Pancreas (tissue), 10 donors: ENCODE data around the gene PCDHGB4. TPM values are rescaled to one million over a fixed set of nuclear protein-coding genes. Genes with fewer than 3 reads are reported as not detected.
A peak's percentile ranks its signal among the peaks of the same experiment; 100 is the strongest.
"Not testable (repeated sequence)": the region's sequence is repeated elsewhere in the genome, so short reads cannot be mapped to it uniquely, and the experiment has no call there.

Experiments
- ATAC-seq, 4 donors: fragments of 200-7000 bp; cut with Tn5 transposase; one replicate each; pipeline versions ENCODE4 v1.8.0 to v1.9.1; 2020; ENCODE audit warnings: mild to moderate bottlenecking in 4 of 4, moderate library complexity in 4 of 4
- DNase-seq, 6 donors: peaks; one replicate each; pipeline ENCODE4 v3.0.0-alpha.2; 2020
- FAIRE-seq: peaks from 2 replicates; lab custom pipeline; 2012; peaks lifted over from hg19 to GRCh38; lab: Jason Lieb, UNC
- H3K27ac ChIP-seq, 4 donors: fragments of 200-600 bp; sonication (generic); 1 replicate in 3 of 4; 2 replicates in 1 of 4; pipeline versions ENCODE4 v1.5.0 to v1.8.0; 2020
- H3K27me3 ChIP-seq, 4 donors: fragments of 200-600 bp; one replicate each; pipeline ENCODE4 v1.8.0; 2021
- H3K36me3 ChIP-seq, 3 donors: fragments of 200-600 bp; sonication (generic) in 1 of 3; one replicate each; pipeline versions ENCODE4 v1.5.0 to v1.8.0; 2020 to 2021
- H3K4me1 ChIP-seq, 3 donors: fragments of 200-600 bp; one replicate each; pipeline ENCODE4 v1.8.0; 2021
- H3K4me3 ChIP-seq, 4 donors: fragments of 200-600 bp; sonication (generic) in 2 of 4; one replicate each; pipeline versions ENCODE4 v1.5.0 to v1.8.0; 2020 to 2021
- H3K9me3 ChIP-seq, 4 donors: fragments of 200-600 bp; one replicate each; pipeline ENCODE4 v1.8.0; 2021
- CTCF ChIP-seq, 4 donors: fragments of 200-600 bp; sonication (generic) in 3 of 4; IDR thresholded peaks; one replicate each; pipeline versions ENCODE4 v1.5.0 to v1.8.0; 2021; ENCODE audit warnings: antibody characterized with exemption in 4 of 4
- WGBS, 2 donors: extraction: QIAGEN DNeasy Blood & Tissue Kit; methylation state at CpG; one replicate each; pipeline ENCODE4 v1.1.7; 2013; 5-methylcytosine and 5-hydroxymethylcytosine counted together
- intact Hi-C, 3 donors: fragments of 100-400 bp; cut with DNase I; formaldehyde crosslinking; loops; one replicate each; pipeline versions ENCODE4 v1.11.1 to v1.14.2; 2022
- polyA plus RNA-seq, 2 donors: library from polyadenylated mRNA; stranded (reverse); fragments of 200-250 nt; gene quantifications; one replicate each; pipeline ENCODE4 v1.2.3, GENCODE V29; 2013
- total RNA-seq, 6 donors: library from RNA; stranded (reverse); fragmentation: NEBNext Ultra II Directional in 4 of 6; extraction: Animal tissue kit (Norgen Biotek cat#: 25700) in 4 of 6; gene quantifications; one replicate each; pipeline versions ENCODE4 v1.2.1 to v1.2.4, GENCODE V29; 2021 to 2023
- donor health status: healthy with polysubstance abuse.
- donor health status: DM: no; HTN: no; CAD: no; lungs with moderate emphysema.
- donor health status: DM: no; HTN: no; CAD: no.
- donor health status: control.
- donor health status: control.
- donor health status: Bipolar disorder and iron deficiency.
- donor health status: DM: yes; HTN: yes; CAD: no.
- donor health status: DM: no; HTN: no; CAD: no.
- donor health status: DM: no; HTN: no; CAD: no.
- donor health status: DM: yes; HTN: yes; CAD: no.

Gene PCDHGB4
- total and polyA plus RNA-seq, 8 donors = 0.56 to 3.1 (median 1.8) TPM

- FAIRE-seq = no peak
- Histone ChIP-seq H3K4me3 (no peak overlapping the region), H3K27me3 (no peaks in the 10 kb centered on the region), H3K36me3 (no peaks in the 10 kb centered on the region), H3K4me1 (no peaks in the 10 kb centered on the region), H3K27ac (no peak overlapping the region), H3K9me3 (peaks cover 0 to 27% (median 2%) of the 10 kb centered on the region in 4 donors)
- intact Hi-C loops = no loop called here
- no peak for ATAC-seq
- no peak for DNase-seq
- no peak for TF ChIP-seq CTCF (IDR thresholded peaks at IDR 0.05)
- WGBS, 2 donors = 45 to 52% methylated on average over 14 of the region's 14 CpGs
These were observed 12.9 kb upstream of the PCDHGB4 start for GRCh38 chr5:141374627-141375026.

- DNase-seq, H3K4me1 ChIP-seq, H3K27ac ChIP-seq, H3K4me3 ChIP-seq, ATAC-seq, H3K27me3 ChIP-seq, H3K36me3 ChIP-seq, FAIRE-seq, intact Hi-C loops: not testable (repeated sequence)
- WGBS, 2 donors = 25 to 41% methylated on average over 24 to 42 of the region's 48 CpGs
- peaks cover 0 to 26% (median 2%) of the 10 kb centered on the region in 4 donors for H3K9me3 ChIP-seq
These were observed 11.9 kb upstream of the PCDHGB4 start for GRCh38 chr5:141375444-141376155.

- H3K27ac ChIP-seq = no peak within 1 kb of the TSS
- H3K4me1 ChIP-seq = no peaks in the 10 kb centered on the region
- peak in 1 of 4 donors; percentile 49 for ATAC-seq
- peak within 1 kb of the TSS in 2 of 4 donors; percentile 8 to 17 for H3K4me3 ChIP-seq
- FAIRE-seq = no peak
- no peaks in the 10 kb centered on the region for H3K27me3 ChIP-seq
- TF ChIP-seq CTCF (IDR thresholded peaks at IDR 0.05) = no peak
- no peaks in the 10 kb centered on the region for H3K36me3 ChIP-seq
- H3K9me3 ChIP-seq = peaks cover 0 to 20% (median 0%) of the 10 kb centered on the region in 4 donors
- DNase-seq = no peak
- 11 to 14% methylated on average over 37 of the region's 37 CpGs for WGBS, 2 donors
- intact Hi-C loops = loop anchor here in 1 of 3 donors (10.0 kb wide), 1 partner anchor 228 kb away; the partner anchor contains the start of gene PCDHB6
These were observed 4.8 kb upstream of the PCDHGB4 start, which contains the start of gene PCDHGA7 for GRCh38 chr5:141382469-141383294. TSS of gene PCDHGA7 (plus strand) at chr5:141382742. CDS start at chr5:141382900, 158 bp downstream.

- intact Hi-C loops = loop anchor here in 1 of 3 donors (10.0 kb wide), 1 partner anchor 229 kb away; the partner anchor contains the start of gene PCDHB6
These were observed 4.2 kb upstream of the PCDHGB4 start for GRCh38 chr5:141383345-141383744.

More at GRCh38 chr5:141383345-141383744, 4.2 kb upstream of the PCDHGB4 start:
- no peak for TF ChIP-seq CTCF (IDR thresholded peaks at IDR 0.05)
- Histone ChIP-seq H3K36me3 (no peaks in the 10 kb centered on the region), H3K4me1 (no peaks in the 10 kb centered on the region), H3K27me3 (no peaks in the 10 kb centered on the region), H3K4me3 (peak overlapping the region in 2 of 4 donors; percentile 8 to 17), H3K27ac (no peak overlapping the region), H3K9me3 (peaks cover 0 to 21% (median 0%) of the 10 kb centered on the region in 4 donors)
- WGBS, 2 donors = 24 to 33% methylated on average over 21 of the region's 21 CpGs
- DNase-seq (no peak), FAIRE-seq (no peak), ATAC-seq (no peak)
